Choroid plexus epithelial cell (primary cell): ENCODE measurements around the gene TEX13D.

Experiments
- DNase-seq: peaks from one replicate; pipeline ENCODE4 v3.0.0-alpha.2; 2010; ENCODE audit warnings: low read depth
- H3K4me3 ChIP-seq: 2 replicates; pipeline ENCODE4 v1.5.1; 2011; ENCODE audit warnings: low read depth, mild to moderate bottlenecking, control low read depth, low read length, moderate library complexity
- TF ChIP-seq, protein P1 (sequence below): conservative IDR thresholded peaks from 2 replicates; pipeline ENCODE4 v1.5.1; 2011; ENCODE audit warnings: low read depth, mild to moderate bottlenecking, control low read depth, inconsistent platforms, low read length, moderate library complexity

The TEX13D gene

DNA sequence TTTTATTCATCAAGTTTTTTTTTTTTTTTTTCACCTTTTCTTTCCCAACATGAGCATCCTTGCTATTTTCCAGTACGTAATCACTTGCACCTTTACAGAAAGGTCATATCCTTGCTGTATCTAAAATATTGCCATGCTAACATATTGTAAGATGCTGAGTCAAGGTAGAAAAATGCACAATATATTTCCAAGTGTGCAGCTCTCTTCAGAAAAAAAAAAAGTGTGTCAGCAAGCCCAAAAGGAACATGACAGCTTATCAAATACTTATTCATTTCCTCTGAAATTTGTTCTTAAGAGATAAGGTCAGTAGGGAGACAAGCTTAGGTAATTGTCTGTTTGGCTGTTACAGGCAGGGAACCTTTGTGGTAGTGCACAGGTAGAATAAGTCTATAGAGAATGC is 40.9 kb downstream of the TEX13D start:
- no peak for DNase-seq
- no peak overlapping the region for H3K4me3 ChIP-seq
- TF ChIP-seq, protein P1, sequence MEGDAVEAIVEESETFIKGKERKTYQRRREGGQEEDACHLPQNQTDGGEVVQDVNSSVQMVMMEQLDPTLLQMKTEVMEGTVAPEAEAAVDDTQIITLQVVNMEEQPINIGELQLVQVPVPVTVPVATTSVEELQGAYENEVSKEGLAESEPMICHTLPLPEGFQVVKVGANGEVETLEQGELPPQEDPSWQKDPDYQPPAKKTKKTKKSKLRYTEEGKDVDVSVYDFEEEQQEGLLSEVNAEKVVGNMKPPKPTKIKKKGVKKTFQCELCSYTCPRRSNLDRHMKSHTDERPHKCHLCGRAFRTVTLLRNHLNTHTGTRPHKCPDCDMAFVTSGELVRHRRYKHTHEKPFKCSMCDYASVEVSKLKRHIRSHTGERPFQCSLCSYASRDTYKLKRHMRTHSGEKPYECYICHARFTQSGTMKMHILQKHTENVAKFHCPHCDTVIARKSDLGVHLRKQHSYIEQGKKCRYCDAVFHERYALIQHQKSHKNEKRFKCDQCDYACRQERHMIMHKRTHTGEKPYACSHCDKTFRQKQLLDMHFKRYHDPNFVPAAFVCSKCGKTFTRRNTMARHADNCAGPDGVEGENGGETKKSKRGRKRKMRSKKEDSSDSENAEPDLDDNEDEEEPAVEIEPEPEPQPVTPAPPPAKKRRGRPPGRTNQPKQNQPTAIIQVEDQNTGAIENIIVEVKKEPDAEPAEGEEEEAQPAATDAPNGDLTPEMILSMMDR: no peak

DNA sequence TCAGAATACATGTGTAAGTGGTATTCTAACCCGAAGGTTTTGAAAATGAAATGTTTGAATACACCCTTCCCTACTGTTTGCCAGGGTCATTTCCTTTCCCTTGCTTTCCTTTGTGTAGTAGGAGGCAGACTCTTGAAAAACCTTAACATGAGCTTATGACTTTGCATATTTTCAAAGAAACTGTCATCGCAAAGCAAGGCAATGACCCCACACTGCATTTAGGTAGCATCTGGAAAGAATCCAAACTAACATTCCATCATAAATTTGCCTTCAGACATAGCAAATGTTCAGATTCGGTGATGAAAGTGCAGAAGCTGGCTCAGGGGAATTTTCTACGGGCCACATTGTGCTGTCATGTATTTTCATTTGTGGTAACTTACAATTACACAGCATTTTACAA is 46.2 kb downstream of the TEX13D start:
- TF ChIP-seq, protein P1: no peak
- DNase-seq: no peak

DNA sequence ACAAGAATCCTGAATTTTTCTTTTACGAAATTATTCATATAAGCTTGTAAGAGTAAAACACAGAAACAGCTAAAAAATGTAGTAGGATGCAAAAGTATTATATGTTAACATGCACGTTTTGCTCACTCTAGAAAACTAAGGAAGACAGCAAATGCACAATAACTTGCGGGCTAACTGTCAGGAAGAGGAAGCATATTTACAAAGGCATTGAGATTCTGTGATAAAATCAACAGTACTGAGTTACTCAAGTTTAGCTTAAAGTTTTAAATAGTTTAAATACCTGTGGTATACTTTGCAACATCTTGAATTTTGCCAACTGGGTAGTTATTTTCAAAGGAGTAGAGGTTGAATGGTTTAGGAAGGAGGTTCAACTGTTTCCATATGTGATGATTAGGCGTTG is 50.9 kb downstream of the TEX13D start:
- no peak overlapping the region for H3K4me3 ChIP-seq
- DNase-seq: no peak
- TF ChIP-seq, protein P1: no peak

More for the DNA sequence above, 46.2 kb downstream of the TEX13D start:
- H3K4me3 ChIP-seq: no peak overlapping the region

DNA sequence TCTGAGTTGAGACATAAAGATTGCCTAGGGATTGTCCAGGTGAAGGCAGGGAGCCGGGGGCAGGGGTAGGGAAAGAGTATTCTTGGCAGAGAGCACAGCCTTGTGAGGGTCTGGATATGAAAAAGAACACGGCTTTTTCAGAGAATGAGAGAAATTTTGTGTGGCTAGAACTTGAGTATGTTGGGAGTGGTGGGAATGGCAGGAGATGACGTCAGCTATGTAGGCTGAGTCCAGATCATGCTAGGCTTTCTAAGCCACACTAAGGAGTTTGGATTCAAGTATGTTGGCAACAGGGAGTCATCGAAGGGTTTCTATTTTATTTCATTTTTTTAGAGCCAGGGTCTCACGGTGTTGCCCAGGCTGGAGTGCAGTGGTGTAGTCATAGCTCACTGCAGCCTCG is 53.9 kb downstream of the TEX13D start:
- TF ChIP-seq, protein P1: no peak
- DNase-seq: no peak
- no peak overlapping the region for H3K4me3 ChIP-seq
